ENCODE measurements around the gene LSR.

LSR gene, protein sequence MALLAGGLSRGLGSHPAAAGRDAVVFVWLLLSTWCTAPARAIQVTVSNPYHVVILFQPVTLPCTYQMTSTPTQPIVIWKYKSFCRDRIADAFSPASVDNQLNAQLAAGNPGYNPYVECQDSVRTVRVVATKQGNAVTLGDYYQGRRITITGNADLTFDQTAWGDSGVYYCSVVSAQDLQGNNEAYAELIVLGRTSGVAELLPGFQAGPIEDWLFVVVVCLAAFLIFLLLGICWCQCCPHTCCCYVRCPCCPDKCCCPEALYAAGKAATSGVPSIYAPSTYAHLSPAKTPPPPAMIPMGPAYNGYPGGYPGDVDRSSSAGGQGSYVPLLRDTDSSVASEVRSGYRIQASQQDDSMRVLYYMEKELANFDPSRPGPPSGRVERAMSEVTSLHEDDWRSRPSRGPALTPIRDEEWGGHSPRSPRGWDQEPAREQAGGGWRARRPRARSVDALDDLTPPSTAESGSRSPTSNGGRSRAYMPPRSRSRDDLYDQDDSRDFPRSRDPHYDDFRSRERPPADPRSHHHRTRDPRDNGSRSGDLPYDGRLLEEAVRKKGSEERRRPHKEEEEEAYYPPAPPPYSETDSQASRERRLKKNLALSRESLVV

DNA sequence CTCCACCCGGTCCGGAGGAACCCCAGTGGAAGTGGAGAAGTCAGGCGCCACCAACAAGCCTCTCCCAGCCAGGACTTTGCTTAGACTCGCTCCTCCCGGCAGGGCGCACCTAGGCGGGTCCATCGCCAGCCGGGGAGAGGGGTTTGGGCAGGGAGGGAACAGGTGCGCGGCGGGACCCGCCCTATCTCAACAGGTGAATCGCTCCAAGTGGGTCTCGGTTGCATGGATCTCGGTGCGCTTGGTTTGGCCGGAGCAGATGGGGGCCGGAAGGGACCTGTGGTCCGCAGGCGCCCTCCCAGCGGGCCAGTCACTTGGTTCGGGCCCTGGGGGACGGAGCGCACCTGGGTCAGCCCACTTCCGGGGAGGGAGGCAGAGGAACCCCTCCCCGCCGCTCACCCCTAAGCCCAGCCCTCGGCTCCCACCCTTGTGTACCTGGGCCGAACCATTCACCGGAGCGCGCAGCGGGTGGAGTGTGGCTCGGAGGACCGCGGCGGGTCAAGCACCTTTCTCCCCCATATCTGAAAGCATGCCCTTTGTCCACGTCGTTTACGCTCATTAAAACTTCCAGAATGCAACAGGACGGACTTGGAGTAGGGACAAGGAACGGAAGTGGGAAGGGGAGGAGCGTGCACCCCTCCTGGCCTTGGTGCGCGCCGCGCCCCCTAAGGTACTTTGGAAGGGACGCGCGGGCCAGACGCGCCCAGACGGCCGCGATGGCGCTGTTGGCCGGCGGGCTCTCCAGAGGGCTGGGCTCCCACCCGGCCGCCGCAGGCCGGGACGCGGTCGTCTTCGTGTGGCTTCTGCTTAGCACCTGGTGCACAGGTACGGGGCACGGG lies at the start of gene LSR:
TSS of gene LSR (plus strand) at position 693 of the 836 bp plus-strand sequence. CDS start at position 714, 21 bp downstream.
- DNase-seq (ENCODE audit: low spot score) = peak; percentile 91

DNA sequence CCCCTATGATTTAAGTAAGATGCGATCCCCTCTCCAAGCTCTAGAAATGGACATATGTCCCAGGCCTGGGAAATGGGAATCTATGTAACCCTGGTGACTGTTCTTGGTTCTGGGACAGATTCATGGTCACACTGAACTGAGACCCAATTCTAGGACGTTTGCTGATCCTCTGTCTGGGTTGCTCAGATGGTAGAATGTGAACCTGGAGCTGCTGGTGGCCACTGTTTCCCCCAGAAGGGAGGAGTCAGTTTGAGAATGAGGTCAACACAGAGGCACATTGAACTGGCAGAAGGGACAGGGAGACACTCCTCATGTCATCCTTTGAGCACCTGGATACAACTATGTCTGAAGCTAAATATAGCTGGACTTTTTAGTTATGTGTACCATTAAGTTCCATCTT lies 49.3 kb upstream of the LSR start:
- DNase-seq (ENCODE audit: low spot score) = no peak

DNA sequence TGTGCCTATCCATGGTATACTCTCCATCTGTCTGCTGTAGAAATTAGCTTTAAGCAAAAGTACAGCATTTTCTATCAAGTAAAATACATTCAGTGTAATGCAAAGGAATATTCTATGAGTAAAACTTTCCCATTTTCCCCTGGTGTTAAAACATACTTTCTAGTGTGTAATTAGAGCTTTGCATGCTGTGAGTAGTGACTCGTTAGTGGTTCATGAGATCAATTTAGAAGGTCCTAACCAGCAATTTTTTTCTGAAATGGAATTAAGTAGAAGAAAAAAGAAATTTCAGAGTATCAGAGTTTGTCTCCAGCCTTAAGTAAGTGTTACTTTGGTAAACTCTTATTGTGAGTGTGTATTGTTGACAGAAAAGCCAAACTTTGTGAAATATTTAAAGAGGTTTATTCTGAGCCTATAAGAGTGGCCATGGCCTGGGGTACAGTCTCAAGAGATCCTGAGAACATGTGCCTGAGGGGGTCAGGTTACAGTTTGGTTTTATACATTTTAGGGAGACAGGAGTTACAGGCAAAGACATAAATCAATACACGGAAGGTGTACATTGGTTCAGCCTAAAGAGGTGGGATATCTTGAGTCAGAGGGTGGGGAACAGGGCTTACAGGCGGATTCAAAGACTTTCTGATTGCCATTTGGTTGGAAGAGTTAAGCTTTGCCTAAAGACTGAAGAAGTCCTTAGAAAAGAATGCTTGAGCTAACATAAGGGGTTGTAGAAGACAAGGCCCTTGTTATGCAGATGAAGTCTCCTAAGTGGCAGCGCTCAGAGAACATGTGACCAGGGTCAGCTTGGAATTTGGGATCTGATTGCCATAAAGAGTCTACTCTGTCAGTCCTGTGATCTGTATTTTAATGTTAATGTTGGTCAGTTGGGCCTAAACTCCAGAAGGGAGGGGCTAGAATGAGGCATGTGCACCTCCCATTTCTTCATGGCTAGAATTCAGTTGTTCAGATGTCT lies 45.8 kb upstream of the LSR start:
- DNase-seq (ENCODE audit: low spot score) = no peak

DNA sequence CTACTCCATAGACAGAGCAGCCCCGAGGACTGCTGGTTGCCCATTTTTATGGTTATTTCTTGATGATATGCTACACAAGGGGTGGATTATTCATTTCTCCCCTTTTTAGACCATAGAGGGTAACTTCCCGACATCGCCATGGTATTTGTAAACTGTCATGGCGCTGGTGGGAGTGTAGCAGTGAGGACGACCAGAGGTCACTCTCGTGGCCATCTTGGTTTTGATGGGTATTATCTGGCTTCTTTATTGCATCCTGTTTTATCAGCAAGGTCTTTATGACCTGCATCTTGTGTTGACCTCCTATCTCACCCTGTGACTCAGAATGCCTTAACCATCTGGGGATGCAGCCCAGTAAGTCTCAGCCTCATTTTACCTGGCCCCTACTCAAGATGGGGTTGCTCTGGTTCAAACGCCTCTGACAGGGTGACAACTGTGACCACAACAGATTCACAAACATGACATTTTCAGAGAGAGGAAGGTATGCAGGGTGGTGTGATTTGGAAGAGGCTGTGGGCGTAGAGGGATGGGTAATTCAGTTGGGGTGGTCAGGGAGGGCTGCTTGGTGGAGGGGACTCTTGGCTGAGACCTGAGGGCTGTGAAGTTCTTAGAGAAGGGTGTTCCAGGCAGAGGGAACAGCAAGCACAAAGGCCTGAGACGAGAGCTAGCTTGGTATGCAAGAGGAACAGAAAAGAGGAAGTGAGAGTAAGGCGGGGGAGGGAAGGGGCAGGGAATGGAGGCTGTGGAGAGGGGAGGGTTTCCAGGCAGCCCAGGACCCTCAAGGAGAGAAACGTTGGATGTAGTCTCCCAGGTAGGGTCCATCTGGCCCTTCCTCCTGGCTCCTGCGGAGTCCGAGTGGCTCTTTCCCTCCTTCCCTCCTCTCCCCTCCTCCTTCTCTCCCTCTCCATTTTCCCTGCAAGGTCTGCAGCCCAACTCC lies 43.7 kb upstream of the LSR start:
- no peak for DNase-seq (ENCODE audit: low spot score)

DNA sequence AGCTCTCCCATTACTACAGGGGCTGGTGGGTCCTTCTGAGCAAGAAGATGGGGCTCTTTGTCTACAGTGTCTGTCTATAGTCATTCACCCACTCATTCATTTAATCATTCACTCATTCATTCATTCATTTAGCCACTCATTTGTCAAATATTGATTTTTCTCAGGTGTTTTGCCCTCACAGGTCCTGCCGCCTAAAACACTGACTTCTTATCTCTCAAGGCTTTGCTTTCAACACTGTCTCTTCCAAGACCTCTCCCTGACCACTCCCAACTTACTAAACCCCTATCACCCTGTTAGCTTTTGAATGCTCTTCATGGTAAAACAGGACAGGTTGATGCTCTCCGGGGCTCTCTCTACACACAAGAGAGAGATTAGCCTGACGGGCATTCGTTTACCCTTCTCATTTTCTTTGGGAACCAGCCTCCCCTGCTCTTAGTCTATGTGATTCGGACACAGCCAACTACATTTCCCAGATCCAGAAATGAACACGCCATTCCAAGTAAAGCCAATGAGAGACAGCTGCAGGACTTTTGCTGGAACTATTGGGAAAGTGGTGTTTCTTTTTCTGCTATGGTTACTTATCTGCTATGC lies 43.0 kb upstream of the LSR start:
- no peak for DNase-seq (ENCODE audit: low spot score)

DNA sequence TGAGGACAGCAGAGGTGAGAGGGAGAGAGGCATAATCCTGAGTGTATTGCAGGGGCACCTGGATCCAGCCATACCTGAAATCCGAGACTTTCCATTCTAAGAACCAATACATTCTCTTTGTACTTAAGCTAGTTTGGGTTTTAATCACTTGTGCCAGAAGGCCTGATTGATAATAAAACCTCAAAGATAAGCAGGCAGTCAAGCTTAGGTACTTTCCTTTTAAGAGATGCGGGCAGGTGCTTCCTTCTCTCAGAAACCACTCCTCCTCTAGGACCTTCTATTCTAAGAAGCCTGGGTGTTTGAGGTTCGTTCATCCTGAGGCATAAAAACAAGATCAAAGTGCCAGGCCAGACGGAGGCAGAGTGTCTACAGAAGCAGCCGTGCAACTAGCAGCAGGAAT lies 42.4 kb upstream of the LSR start:
- DNase-seq (ENCODE audit: low spot score) = no peak

DNA sequence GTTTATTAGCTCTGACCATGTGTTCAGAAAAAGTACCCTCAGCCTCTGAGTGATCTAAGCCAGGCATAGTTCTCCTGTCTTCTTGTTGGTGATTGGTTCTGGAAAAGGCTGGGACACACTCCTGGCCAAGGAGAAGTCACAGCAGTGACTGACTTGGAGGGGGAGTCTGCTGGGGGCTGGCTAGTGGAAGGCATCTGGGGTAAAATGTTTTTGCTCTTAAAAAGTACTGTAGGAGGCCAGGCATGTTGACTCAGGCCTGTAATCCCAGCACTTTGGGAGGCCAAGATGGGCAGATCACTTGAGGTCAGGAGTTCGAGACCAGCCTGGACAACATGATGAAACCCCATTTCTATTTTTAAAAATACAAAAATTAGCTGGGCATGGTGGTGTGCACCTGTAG lies 41.9 kb upstream of the LSR start:
- DNase-seq (ENCODE audit: low spot score) = no peak

DNA sequence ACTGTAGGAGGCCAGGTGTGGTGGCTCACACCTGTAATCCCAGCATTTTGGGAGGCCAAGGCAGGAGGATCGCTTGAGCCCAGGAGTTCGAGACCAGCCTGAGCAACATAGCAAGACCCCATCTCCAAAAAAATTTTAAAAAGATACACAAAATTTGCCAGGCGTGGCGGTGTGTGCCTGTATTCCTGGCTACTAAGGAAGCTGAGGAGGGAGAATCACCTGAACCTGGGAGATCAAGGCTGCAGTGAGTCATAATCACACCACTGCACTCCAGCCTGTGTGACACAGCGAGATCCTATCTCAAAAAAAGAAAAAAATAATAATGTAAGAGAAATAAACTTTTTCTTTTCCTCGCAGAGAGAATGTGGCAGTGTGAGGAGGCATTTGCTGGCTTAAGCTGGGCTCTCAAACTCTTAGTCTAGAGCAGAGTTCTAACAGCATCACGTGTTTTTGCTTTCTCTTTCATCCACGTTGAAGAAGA lies 41.4 kb upstream of the LSR start:
- no peak for DNase-seq (ENCODE audit: low spot score)

DNA sequence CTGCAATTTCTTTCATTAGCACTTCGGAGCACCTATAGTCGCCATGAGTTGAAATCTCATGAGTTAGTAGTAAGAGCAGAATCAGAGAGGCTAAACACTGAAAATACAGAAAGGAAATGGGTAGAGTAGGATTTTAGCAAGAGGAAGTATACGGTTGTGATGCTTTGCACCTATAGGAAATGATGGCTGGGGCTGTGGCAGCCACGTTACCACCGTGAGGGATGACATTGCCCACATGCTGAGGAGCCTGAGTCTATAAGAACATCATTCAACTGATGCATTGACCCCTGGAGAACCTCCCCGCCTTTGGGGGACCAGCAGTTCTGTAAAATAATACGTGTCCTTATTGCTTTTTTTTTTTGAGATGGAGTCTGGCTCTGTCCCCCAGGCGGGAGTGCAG lies 40.7 kb upstream of the LSR start:
- no peak for DNase-seq (ENCODE audit: low spot score)

DNA sequence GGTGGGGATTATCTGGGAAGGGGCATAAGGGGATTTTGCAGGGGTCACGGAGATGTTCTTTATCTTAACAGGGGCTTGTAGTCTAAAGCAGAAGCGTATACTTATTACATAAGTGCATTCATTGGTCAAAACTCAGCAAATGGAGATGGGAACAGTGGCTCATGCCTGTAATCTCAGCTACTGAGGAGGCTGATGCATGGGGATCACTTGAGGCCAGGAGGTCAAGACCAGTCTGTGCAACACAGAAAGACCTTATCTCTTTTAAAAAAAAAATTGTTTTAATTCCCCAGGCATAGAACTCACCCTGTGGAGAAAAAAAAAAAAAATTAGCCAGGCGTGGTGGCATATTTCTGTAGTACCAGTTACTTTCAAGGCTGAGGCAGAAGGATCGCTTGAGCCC lies 39.2 kb upstream of the LSR start:
- no peak for DNase-seq (ENCODE audit: low spot score)

DNA sequence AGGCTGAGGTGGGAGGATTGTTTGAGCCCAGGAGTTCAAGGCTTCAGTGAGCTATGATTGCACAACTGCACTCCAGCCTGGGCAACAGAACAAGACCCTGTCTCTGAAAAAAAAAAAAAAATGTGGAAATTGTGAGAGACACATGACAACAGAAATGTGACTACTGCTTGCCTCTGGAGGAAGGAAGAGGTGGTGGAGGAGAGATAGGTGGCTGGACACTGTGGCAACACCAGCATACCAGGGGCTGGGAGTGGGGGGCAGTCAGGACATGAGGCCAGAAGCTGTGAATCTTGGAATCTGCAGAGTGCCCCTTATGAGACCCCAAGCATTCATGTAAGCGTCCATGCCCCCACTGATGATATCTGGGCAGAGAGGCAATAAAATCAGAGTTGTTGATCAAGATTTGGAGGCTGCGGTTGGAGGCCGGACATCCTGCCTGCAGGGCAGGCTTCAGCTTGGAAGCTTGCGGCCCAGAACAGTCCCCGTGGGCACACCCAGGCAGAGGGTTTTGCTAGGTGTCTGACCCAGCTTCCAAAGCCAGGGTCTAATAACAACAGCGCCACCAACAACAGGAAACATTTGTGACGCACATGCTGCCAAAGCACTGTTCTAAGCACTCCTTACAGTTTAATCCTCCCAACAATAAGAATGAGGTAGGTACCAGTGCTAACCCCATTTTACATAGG lies 37.1 kb upstream of the LSR start:
- DNase-seq (ENCODE audit: low spot score) = no peak

DNA sequence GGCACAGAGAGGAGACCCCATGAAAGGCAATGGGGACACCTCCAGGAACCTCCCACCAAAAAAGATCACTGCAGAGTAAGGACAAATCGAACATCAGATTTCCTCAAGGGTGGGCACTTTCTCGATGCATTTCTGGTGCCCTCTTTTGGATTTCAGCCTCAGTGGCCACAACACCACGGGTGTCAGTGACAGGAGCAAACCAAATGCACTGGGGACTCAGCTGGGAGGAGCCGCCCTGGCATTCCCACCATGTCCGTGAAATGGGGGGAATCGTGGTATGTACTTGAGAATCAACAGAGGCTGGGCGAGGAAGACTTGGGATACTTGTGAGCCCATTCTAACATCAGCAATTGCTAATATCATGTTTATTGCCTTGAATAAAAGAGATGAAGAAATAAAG lies 36.6 kb upstream of the LSR start:
- no peak for DNase-seq (ENCODE audit: low spot score)

DNA sequence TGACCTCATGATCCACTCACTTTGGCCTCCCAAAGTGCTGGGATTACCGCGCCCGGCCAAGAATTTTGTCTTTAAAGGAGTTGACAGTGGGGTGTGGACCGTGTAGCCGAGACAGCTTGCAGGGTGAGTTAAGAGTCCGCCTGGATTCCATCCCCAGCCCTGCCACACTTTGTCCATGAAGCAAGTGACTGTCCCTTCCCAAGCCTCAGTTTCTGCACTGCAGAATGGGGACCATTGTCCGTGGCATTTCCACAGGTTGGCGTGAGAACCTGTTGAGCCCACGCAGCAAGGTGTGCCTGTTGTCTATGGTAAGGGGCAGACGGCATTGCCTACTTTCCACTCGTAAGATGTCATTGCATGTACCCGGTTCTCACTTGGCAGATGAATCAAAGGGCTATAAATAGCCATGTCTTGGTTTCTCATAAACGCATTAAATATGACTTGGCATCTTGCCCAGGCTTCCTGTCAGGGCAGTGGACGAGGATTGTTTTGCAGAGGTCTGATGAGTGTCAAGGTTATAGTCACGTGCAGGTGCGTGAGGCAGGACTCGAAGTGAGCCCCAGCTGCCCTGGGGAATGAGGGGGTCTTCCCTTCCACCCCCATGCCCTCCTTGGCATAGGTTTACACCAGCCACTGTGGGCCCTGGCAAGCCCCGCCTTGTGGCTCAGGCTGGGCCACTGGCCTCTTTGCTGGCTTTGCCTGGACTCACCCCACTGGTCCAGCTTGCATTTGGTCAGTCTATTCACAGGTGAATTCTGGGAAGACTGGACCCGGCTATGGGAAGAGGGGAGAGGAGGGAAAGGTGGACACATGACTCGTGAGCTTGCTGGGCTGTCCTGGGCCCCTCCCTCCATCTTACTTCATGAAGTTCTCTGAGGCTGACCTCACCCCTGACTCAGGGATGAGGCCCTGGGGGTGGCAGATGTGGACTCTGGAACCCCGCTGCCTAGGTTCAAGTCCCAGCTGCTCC lies 34.9 kb upstream of the LSR start:
- no peak for DNase-seq (ENCODE audit: low spot score)

DNA sequence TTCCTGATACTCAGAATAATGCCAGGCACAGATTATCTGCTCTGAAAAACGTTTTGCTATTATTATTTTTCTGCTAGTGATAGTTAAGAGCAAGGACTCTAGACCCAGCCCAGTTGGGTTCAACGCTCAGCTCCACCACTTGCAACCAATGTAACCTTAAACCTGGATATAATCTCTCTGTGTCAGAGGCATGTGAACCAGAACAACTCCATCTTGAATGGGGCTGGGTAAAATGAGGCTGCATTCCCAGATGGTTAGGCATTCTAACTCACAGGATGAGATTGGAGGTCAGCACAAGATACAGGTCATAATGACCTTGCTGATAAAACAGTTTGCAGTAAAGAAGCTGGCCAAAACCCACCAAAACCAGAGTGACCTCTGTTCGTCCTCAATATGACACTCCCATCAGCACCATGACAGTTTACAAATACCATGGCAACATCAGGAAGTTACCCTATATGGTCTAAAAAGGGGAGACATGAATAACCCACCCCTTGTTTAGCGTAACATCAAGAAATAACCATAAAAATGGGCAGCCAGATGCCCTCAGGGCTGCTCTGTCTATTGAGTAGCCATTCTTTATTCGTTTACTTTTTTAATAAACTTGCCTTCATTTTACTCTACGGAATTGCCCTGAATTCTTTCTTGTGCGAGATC lies 33.9 kb upstream of the LSR start:
- DNase-seq (ENCODE audit: low spot score) = no peak

DNA sequence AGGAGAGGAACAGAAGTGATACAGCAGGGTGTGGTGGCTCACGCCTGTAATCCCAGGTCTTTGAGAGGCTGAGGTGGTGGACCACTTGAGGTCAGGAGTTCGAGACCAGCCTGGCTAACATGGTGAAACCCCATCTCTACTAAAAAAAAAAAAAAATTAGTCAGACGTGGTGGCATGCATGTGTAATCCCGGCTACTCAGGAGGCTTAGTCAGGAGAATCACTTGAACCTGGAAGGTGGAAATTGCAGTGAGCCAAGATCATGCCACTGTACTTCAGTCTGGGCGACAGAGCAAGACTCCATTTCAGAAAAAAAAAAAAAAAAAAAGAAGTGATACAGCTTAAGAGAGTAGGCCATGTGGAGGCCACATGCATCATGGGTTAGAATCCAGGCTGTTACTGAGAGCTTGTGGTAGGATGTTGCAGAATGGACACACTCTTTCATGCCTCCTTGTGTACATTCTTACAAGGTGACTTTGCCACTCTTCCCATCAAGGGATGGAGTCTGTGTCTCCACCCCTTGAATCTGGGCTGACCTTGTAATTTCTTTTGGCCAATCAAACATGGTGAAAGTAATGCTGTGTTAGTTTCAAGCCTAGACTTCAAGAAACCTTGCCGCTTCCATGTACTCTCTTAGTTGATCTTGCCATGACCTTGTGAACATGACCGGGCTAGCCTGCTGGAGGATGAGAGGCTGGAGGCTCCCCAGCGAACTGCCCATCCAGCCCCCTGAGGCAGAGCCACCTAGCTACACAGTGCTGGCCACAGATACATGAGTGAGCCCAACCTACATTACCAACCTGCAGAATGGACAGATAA lies 32.6 kb upstream of the LSR start:
- no peak for DNase-seq (ENCODE audit: low spot score)

DNA sequence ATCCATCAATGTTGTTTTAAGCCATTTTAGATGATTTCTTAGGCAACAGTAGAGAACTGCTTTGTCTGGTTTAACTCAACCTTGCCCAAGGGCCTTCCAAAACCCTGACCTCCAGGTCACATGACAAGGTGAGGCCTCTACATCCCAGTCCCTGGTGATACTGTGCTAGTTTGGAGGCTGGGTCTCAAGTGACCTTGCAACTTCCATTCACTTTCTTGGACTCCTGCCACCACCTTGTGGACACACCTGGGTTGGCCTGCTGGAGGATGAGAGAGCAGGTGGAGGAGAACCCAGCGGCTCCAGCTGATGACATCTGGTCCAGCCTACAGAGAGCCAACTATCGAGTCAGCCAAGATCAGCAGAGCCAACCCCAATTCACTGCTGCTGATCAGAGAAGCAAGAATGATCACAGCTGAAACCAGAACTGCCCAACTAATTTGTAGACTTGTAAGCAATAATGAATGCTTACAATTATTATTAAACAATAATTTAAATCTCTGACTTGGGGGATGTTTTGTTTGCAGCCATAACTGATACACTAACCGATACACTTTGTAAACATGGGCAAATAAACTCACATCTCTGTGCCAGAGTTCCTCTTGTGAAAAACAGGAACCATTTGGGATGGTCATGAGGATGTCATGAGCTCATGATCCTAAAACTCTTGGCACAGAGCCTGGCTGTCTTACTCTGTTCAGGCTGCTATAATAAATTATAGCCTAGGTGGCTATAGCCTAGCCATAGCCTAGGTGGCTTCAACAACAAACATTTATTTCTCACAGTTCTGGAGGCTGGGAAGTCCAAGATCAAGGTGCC lies 31.8 kb upstream of the LSR start:
- DNase-seq (ENCODE audit: low spot score) = no peak

All from HuH-7.5 (cell line).